Mucosa of rectum (tissue), 2 donors: ENCODE results near the gene ARL5B.

Source experiments
- H3K27ac ChIP-seq, 2 donors: one replicate each; pipeline ENCODE4 v1.7.0; 2013; ENCODE audit warnings: inconsistent platforms in 2 of 2, low read depth in 2 of 2, low read length in 2 of 2
- H3K27me3 ChIP-seq, 2 donors: one replicate each; pipeline ENCODE4 v1.7.0; 2013; ENCODE audit warnings: low read length in 2 of 2; ENCODE audit not compliant: control insufficient read depth in 2 of 2, insufficient read depth in 2 of 2
- H3K36me3 ChIP-seq, 2 donors: one replicate each; pipeline ENCODE4 v1.7.0; 2013; ENCODE audit warnings: low read length in 2 of 2; ENCODE audit not compliant: control insufficient read depth in 2 of 2, insufficient read depth in 2 of 2
- H3K4me1 ChIP-seq, 2 donors: one replicate each; pipeline ENCODE4 v1.7.0; 2013; ENCODE audit warnings: low read length in 2 of 2, mild to moderate bottlenecking in 1 of 2; ENCODE audit not compliant: control insufficient read depth in 2 of 2, insufficient read depth in 2 of 2
- H3K4me3 ChIP-seq, 2 donors: one replicate each; pipeline ENCODE4 v1.7.0; 2013; ENCODE audit warnings: low read length in 2 of 2
- H3K9ac ChIP-seq, 2 donors: one replicate each; pipeline ENCODE4 v1.7.0; 2013; ENCODE audit warnings: low read length in 2 of 2, low read depth in 1 of 2, mild to moderate bottlenecking in 1 of 2
- H3K9me3 ChIP-seq, 2 donors: one replicate each; pipeline ENCODE4 v1.7.0; 2013; ENCODE audit warnings: low read length in 2 of 2; ENCODE audit not compliant: control insufficient read depth in 2 of 2
- donor health status: healthy.
- donor health status: Normal muscosa, but diverticular disease.

The ARL5B gene

DNA sequence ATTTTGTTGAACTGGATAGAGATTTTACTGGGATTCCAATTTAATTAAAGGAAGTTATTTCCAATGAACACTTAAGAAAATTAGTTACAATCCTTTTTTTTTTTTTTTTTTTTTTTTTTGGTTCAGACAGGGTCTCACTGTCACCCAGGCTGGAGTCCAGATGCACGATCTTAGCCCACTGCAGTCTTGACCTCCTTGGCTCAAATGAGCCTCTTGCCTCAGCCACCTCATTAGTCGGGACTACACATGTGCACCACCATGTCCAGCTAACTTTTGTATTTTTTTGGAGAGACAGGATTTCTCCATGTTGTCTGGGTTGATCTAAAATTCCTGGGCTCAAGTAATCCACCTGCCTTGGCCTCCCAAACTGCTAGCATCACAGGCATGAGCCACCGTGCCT, 2.5 kb upstream of the ARL5B start:
- H3K27ac ChIP-seq, result no peak overlapping the region
- no peaks in the 10 kb centered on the region for H3K27me3 ChIP-seq
- no peak overlapping the region for H3K9ac ChIP-seq
- no peak overlapping the region for H3K4me3 ChIP-seq
- H3K36me3 ChIP-seq, result no peaks in the 10 kb centered on the region
- no peaks in the 10 kb centered on the region for H3K9me3 ChIP-seq
- peaks cover 12 to 14% of the 10 kb centered on the region in 2 donors for H3K4me1 ChIP-seq

- Histone ChIP-seq H3K9ac (peak overlapping the region; percentile 95), H3K36me3 (no peaks in the 10 kb centered on the region)
Observed at GRCh38 chr10:18658271-18659124, 733 bp upstream of the ARL5B start.

DNA sequence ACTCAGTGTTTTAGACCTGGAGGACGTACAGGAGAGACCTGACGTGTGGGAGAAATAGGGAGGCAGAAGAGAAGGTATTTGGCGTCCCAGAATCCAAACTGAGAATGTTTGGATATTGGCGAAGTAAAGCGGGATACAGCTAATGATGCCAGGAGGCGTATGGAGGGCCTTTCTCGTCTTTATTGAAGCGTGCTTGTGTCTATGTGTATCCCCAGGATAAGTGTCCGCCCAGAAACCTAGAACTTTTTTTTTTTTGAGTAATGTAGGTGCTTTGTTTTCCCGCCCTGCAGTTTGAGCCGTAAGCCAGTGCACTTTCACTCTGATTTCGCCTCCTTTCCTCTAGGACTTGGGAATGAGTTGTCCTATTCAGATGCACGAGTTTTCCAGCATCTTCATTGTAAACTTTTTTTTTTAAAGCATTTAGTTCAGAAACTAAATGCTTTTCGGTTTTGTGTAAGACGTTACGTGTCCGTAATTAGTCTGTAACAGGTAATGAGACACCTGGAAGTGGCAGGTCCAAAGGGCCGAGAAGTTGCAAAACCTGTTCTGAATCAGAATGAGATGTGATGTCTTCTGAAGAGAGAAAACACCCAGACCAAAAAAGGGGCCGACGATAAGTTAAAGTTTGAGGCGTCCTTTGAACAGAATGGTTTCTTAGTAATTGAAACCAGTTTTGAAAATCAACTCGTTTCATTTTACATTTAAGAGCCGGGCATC, 746 bp downstream of the ARL5B start:
- peaks cover 12 to 19% of the 10 kb centered on the region in 2 donors for H3K4me1 ChIP-seq
- no peaks in the 10 kb centered on the region for H3K36me3 ChIP-seq
- H3K9ac ChIP-seq, result peak overlapping the region; percentile 95
- H3K9me3 ChIP-seq, result no peaks in the 10 kb centered on the region
- peak overlapping the region; percentile 88 to 91 for H3K4me3 ChIP-seq
- H3K27me3 ChIP-seq, result no peaks in the 10 kb centered on the region
- H3K27ac ChIP-seq, result peak overlapping the region; percentile 97

More at GRCh38 chr10:18658271-18659124, 733 bp upstream of the ARL5B start:
- Histone ChIP-seq H3K27me3 (no peaks in the 10 kb centered on the region), H3K27ac (peak overlapping the region; percentile 97), H3K4me3 (peak overlapping the region; percentile 88 to 91), H3K4me1 (peaks cover 12 to 19% of the 10 kb centered on the region in 2 donors), H3K9me3 (no peaks in the 10 kb centered on the region)

- Histone ChIP-seq H3K9me3 (no peaks in the 10 kb centered on the region), H3K27ac (peak overlapping the region; percentile 97), H3K4me1 (peaks cover 12 to 19% of the 10 kb centered on the region in 2 donors), H3K27me3 (no peaks in the 10 kb centered on the region), H3K4me3 (peak overlapping the region in 1 of 2 donors; percentile 91), H3K36me3 (no peaks in the 10 kb centered on the region), H3K9ac (peak overlapping the region in 1 of 2 donors; percentile 95)
Observed at GRCh38 chr10:18660816-18661431, 1.7 kb downstream of the ARL5B start.

DNA sequence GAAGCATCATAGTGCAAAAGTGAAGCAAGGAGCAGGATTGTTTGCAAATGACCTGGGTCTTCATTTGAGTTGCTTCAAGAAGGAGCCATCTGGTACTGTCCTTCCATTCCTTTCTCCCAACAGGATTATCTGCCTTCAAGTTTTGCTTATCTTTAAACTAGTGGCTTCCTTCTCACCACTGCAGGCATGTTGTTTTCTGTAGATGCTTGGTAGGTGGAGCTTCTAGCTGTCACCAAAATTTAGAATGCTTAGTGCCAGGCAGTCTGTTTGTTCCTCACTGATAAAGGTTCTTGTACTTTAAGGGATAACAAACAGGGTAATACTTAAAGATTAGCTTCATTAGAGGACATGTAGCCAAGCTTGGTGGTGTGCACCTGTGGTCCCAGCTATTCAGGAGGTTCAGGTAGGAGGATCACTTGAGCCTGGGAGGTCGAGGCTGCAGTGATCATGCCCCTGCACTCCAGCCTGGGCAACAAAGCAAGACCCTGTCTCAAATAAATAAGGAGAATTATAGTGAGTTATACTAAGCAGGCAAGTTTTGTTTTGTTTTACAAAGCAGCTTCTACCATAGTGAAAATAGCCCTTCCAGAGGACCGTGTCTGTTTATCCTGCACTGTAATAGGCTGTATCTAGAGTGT, 5.7 kb downstream of the ARL5B start:
- H3K36me3 ChIP-seq, result peaks cover 4 to 16% of the 10 kb centered on the region in 2 donors
- H3K4me3 ChIP-seq, result no peak overlapping the region
- H3K27me3 ChIP-seq, result no peaks in the 10 kb centered on the region
- no peaks in the 10 kb centered on the region for H3K9me3 ChIP-seq
- no peak overlapping the region for H3K27ac ChIP-seq
- H3K9ac ChIP-seq, result no peak overlapping the region
- H3K4me1 ChIP-seq, result peaks cover 8 to 15% of the 10 kb centered on the region in 2 donors

- Histone ChIP-seq H3K9ac (no peak overlapping the region), H3K4me1 (peaks cover 1 to 10% of the 10 kb centered on the region in 2 donors), H3K9me3 (no peaks in the 10 kb centered on the region), H3K36me3 (peaks cover 7 to 21% of the 10 kb centered on the region in 2 donors), H3K4me3 (no peak overlapping the region), H3K27me3 (no peaks in the 10 kb centered on the region), H3K27ac (no peak overlapping the region)
Observed at GRCh38 chr10:18665815-18666558, 6.8 kb downstream of the ARL5B start.

DNA sequence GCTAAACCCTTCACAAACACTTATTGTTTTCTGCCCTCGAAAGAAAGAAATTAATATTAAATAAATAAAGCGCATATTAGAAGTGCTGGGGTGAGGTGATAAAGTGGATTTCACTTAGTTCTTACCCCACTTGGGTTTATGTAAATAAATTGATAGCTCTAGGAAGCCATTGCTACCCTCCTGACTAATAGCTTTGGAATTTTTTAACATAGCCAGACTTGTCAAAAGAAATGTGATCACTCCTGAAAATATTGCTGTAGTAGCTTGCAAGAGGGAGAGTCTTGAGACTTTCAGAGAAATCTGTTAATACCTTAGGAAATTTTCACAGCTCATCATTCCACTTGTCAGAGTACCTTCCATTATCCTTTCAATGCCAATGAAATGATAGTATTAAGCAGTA, 7.6 kb downstream of the ARL5B start:
- Histone ChIP-seq H3K4me1 (peaks cover 0 to 4% of the 10 kb centered on the region in 2 donors), H3K9ac (no peak overlapping the region), H3K4me3 (no peak overlapping the region), H3K36me3 (peaks cover 7 to 26% of the 10 kb centered on the region in 2 donors), H3K9me3 (no peaks in the 10 kb centered on the region), H3K27me3 (no peaks in the 10 kb centered on the region), H3K27ac (no peak overlapping the region)

DNA sequence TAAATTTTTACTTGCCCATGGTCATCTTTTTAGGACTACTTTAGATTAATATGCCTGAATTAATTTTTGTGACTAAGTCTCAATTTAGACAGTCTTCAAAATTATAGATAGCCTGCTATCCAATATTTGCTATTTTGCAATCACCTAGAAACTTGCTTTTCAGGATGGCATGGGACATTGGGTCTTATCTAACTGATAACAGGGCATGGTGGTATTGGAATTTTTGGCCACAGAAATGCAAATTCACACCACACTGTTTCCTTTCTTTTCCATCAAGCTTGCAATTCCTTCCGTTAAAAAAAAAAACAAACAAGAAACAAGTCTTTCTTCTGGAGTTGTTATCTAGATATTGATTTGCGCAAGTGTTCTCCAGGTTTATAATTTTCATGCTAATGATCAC, 8.8 kb downstream of the ARL5B start:
- Histone ChIP-seq H3K27ac (no peak overlapping the region), H3K4me1 (no peaks in the 10 kb centered on the region), H3K36me3 (peaks cover 11 to 28% of the 10 kb centered on the region in 2 donors)

DNA sequence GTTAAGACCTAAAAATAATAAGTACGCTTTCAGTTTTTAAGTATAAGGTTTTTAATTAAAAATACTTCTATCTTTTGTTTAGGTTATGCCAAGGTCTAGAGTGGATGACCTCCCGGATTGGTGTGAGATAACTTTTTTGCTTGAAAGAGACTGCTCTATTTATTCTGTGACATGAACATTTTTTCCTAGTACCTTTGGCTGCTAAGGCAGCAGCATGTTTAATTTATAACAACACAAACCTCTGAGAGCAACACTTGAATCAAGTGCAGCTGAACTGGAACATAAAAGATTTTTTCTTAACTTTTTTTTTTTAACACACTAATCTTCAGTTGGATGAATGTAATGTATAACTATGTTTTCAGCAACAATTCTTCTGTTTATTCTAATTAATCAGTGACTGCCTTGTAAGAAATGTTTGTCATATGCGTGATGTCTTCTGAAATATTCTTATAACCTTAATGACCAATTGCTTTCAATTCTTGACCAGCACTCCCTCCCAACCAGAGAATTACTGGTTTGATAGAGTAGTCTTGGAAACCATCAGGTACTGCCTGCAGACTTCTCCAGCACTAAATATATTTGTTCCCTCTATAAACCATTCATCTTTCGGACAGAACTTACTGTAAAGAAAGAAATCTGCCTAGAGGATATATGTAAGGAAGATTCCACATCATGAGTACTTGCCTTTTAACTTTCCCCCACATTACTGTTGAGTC, 16.0 kb downstream of the ARL5B start:
- H3K4me1 ChIP-seq, result no peaks in the 10 kb centered on the region
- no peaks in the 10 kb centered on the region for H3K27me3 ChIP-seq
- peaks cover 28 to 32% of the 10 kb centered on the region in 2 donors for H3K36me3 ChIP-seq
- no peak overlapping the region for H3K4me3 ChIP-seq
- no peak overlapping the region for H3K9ac ChIP-seq
- no peak overlapping the region for H3K27ac ChIP-seq
- H3K9me3 ChIP-seq, result no peaks in the 10 kb centered on the region

More for the DNA sequence above, 8.8 kb downstream of the ARL5B start:
- no peak overlapping the region for H3K4me3 ChIP-seq
- H3K9ac ChIP-seq, result no peak overlapping the region
- H3K27me3 ChIP-seq, result no peaks in the 10 kb centered on the region
- H3K9me3 ChIP-seq, result no peaks in the 10 kb centered on the region
